ENCODE results near the gene EFNB3.

GRCh38 chr17:7709031-7709430, 4.0 kb downstream of the EFNB3 start:
- TF ChIP-seq EZH2phosphoT487 (IDR thresholded peaks at IDR 0.05; ENCODE audit: borderline replicate concordance, low read length) (no peak), CTCF (IDR thresholded peaks at IDR 0.05; ENCODE audit: low read depth, low read length, poor library complexity, severe bottlenecking) (no peak)

All from DOHH2 (cell line).